Measurements from ENCODE around the gene FRYL. TPM values are rescaled to one million over a fixed set of nuclear protein-coding genes. Genes with fewer than 3 reads are reported as not detected.

Gene FRYL
- total and polyA plus RNA-seq, 2 of the 13 experiments (the other 11 are each of a cell fraction or from before 2014, with no cell fraction given): 9.7 to 19.6 TPM

DNA sequence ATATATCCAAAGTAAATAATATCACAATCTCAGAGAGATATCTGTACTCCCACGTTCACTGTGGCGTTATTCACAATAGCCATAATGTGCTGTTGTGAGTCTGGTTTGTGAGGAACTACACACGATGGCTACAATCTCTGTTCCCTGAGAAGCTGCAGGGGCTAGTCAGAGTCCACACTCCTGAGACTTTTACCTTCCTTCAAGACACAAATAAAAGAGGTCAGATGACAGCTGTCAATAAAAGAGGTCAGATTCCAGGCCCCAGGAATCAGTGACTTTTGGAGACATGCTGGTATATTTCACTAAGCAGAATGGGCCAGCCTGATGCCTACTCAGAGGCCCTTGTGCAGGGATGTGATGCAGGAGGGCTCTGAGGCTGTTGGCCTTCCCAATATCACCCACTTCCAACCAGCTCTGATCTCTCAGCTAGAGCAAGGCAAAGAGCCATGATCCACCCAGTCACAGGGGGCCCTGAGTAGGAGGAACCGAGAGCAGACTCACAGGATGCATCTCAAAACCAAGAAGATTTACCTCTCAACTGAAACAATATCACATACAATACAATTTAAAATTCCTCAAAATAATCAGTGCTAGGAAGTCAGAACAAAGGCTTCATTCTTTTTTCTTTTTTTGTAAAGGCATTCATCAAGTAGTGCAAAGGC, 13.8 kb downstream of the FRYL start (continued):
- no peak for TF ChIP-seq FUBP1 (CRISPR knock-in tag; IDR thresholded peaks at IDR 0.05; ENCODE audit: borderline replicate concordance)
- TF ChIP-seq KAT7 (CRISPR knock-in tag; IDR thresholded peaks at IDR 0.05; ENCODE audit: borderline replicate concordance): no peak

GRCh38 chr4:48762408-48762807, 17.7 kb downstream of the FRYL start:
- H3K9ac ChIP-seq (ENCODE audit: insufficient read depth, low read depth, low read length): no peak overlapping the region
- H3K4me3 ChIP-seq (replicated peaks in 1 of 3; ENCODE audit: insufficient read depth in 1 of 3, low read depth in 2 of 3, low read length in 3 of 3): no peak overlapping the region
- H3K27me3 ChIP-seq (ENCODE audit: control insufficient read depth in 1 of 2, insufficient read depth in 2 of 2, low read length in 2 of 2): no peaks in the 10 kb centered on the region
- CTCF ChIA-PET (ENCODE audit: low intra/inter-chr PET ratio, low total read pairs): no interaction called here
- H3K4me2 ChIP-seq (ENCODE audit: low read depth, low read length): no peak overlapping the region
- FAIRE-seq (no peak), ATAC-seq (no peak), DNase-seq (ENCODE audit: low spot score) (no peak)
- peaks cover 46% of the 10 kb centered on the region for H3K79me2 ChIP-seq (ENCODE audit: insufficient read depth, low read length)
- no peaks in the 10 kb centered on the region for H3K4me1 ChIP-seq (ENCODE audit: insufficient read depth, low read length)
- H3K9me3 ChIP-seq (ENCODE audit: low read length): no peaks in the 10 kb centered on the region
- intact Hi-C loops (cut with micrococcal nuclease; ENCODE audit: unreplicated experiment) (no loop called here), in situ Hi-C loops (cut with HindIII; ENCODE audit: extremely low pct_ligation_motif_present, low pct_unique_long_range_greater_than_20kb) (no loop called here)
- no peaks in the 10 kb centered on the region for H3K36me3 ChIP-seq (replicated peaks in 1 of 2; ENCODE audit: control insufficient read depth in 1 of 2, insufficient read depth in 2 of 2, low read length in 2 of 2)
- H3K27ac ChIP-seq (ENCODE audit: extremely low read length, insufficient read depth, low read length): no peak overlapping the region
- no peak overlapping the region for H2AFZ ChIP-seq (ENCODE audit: low read length)
- no peak for TF ChIP-seq NFKB2 (CRISPR knock-in tag; IDR thresholded peaks at IDR 0.05; ENCODE audit: borderline replicate concordance)
- TF ChIP-seq ZNF557 (CRISPR knock-in tag; IDR thresholded peaks at IDR 0.05): no peak
- no peak for TF ChIP-seq IRX3 (CRISPR knock-in tag; IDR thresholded peaks at IDR 0.05; ENCODE audit: borderline replicate concordance, low read depth)
- TF ChIP-seq ZNF263 (CRISPR knock-in tag; IDR thresholded peaks at IDR 0.05): no peak
- no peak for TF ChIP-seq TMF1 (CRISPR knock-in tag; IDR thresholded peaks at IDR 0.05; ENCODE audit: low read depth)
- TF ChIP-seq RXRB (CRISPR knock-in tag; IDR thresholded peaks at IDR 0.05; ENCODE audit: borderline replicate concordance): no peak
- no peak for TF ChIP-seq KLF16 (CRISPR knock-in tag; IDR thresholded peaks at IDR 0.05)
- TF ChIP-seq ZNF18 (CRISPR knock-in tag; IDR thresholded peaks at IDR 0.05; ENCODE audit: insufficient replicate concordance): no peak
- TF ChIP-seq ZNF616 (CRISPR knock-in tag; IDR thresholded peaks at IDR 0.05; ENCODE audit: low read depth): no peak
- no peak for TF ChIP-seq ZFAT (CRISPR knock-in tag; conservative IDR thresholded peaks at IDR 0.05)
- TF ChIP-seq ZNF572 (CRISPR knock-in tag; IDR thresholded peaks at IDR 0.05): no peak
- TF ChIP-seq HNF4G (IDR thresholded peaks at IDR 0.05; ENCODE audit: borderline replicate concordance, low read depth, low read length): no peak
- no peak for TF ChIP-seq HNF4G (CRISPR knock-in tag; IDR thresholded peaks at IDR 0.05; ENCODE audit: borderline replicate concordance, low read depth)
- no peak for TF ChIP-seq HNRNPK (IDR thresholded peaks at IDR 0.05; ENCODE audit: low read depth, low read length, poor library complexity, severe bottlenecking)
- no peak for TF ChIP-seq MAX (IDR thresholded peaks at IDR 0.05)
- no peak for TF ChIP-seq DR1 (CRISPR knock-in tag; IDR thresholded peaks at IDR 0.05)
- TF ChIP-seq PAWR (CRISPR knock-in tag; IDR thresholded peaks at IDR 0.05; ENCODE audit: borderline replicate concordance): no peak
- no peak for TF ChIP-seq FOXC1 (CRISPR knock-in tag; IDR thresholded peaks at IDR 0.05; ENCODE audit: borderline replicate concordance)
- no peak for TF ChIP-seq ZKSCAN8 (CRISPR knock-in tag; IDR thresholded peaks at IDR 0.05; ENCODE audit: borderline replicate concordance)
- BruUV-seq (replicated peaks): no TSS peak
- H4K20me1 ChIP-seq (ENCODE audit: insufficient read depth, low read length): no peaks in the 10 kb centered on the region
- POLR2A ChIA-PET: no interaction called here

Measured in HepG2 (cell line).